NCI-H748 (cell line): Measurements from ENCODE around the gene CDC42BPA.

Experiments
- DNase-seq: peaks from one replicate; lab custom pipeline; 2025; ENCODE audit not compliant: unreplicated experiment; lab: John Stamatoyannopoulos, UW

Gene CDC42BPA

DNA sequence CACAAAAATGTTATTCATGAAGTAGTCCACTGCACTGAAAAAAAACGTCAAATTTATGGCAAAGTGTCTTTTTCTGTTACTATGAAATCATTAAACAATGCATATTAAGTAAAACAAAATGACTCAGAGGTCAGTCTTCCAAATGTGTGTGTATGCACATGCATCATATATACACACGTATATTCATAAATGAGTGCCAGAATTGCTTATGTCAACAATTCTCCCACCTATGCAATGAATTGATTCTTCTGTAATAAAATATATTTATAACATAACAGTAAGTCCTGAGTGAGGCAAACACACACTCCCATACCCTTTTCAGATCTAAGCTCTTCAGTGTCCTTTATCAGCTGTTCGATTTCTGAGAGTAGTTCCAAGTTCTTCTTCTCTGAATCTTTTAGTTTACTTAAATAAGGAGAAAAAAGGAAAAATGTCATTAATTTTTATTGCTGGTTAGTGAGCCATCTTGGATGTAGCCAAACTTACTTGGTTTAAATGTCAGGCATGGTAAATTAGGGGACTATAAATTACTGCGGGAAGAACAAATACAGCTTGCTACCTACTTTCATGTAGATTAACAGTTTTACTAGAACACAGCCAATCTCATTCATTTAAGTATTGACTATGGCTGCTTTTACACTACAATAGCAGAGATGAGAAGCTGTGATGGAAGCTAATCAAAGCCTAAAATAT is 246.3 kb downstream of the CDC42BPA start:
- no peak for DNase-seq

GRCh38 chr1:227070638-227071285 is 247.5 kb downstream of the CDC42BPA start:
- no peak for DNase-seq

DNA sequence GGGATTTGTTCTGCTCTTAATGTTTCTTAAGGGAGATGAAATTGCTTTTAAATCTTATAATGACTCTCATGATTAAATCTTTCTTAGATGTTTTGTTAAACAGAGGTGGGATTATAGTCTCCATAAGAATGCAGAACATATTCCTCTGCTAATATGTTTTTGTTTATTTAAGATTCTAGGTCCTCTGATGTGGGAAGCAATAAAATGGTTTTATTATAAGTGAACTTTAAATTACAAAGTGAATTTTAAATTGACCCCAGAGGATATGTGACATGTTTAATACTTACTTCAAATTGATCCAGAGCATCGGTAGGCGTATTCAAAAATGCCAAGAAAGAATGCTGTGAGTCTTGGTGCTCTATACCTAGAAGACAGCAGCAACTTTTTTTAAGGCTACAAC is 248.8 kb downstream of the CDC42BPA start:
- no peak for DNase-seq

- DNase-seq = no peak
These were observed 249.4 kb downstream of the CDC42BPA start for GRCh38 chr1:227068883-227069282.

DNA sequence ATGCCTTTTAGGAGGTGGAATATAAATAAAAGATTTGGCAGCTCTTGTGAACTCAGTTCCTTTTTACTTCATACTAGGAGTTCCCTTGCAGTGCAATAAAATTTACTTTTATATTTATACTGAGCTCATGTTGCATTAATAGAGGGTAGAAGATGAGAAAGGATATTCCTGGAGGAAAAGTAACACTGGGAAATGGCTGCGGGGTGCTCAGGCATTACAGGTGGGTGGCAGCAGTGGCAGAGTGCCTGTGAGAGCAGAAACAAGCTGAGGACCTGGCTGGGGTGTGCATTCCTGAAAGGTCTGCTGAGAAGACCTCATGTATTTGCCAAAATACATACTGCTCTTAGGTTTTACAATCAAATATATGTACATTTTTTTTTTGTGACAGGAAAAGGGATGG is 251.3 kb downstream of the CDC42BPA start:
- DNase-seq = no peak

GRCh38 chr1:227065311-227065710 is 253.0 kb downstream of the CDC42BPA start:
- DNase-seq = no peak

DNA sequence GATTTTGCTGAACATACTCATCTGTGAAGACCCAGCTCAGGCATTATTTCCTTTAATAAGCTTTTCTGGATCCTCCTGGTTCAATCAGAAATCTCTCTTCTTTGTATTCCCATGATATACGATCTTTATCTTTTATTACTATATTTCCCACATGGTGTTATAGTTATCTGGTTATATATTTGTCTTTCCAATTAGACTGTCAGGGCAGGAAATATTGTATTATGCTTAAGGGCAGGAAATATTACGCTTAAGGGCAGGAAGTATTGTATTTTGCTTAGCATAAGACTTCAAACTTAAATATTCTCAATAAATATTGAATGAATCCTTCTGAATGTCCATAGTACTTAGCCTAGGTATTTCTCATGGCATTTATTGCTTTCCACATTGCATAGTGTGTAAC is 256.0 kb downstream of the CDC42BPA start:
- no peak for DNase-seq

GRCh38 chr1:227059076-227059475 is 259.2 kb downstream of the CDC42BPA start:
- DNase-seq = no peak

DNA sequence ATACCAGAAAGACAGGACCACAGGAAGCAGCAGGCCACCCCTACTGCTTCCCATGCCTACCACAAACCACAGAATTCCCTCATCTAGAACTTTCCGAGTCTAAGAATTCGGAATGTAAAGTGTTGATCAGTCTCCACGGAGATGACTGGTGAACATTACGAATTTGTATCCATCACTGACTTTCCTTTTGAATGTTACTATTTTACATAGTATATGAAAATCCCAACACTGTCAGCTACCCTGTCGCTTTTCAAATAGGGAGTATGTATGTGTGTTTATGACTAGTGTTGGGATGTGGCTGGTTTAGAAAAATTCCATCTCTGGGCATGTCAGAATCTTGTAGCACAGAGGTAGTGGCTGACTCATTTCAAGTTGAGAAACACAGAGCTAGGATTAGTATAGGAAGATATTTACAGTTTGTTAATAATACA is 260.0 kb downstream of the CDC42BPA start:
- DNase-seq = no peak

DNA sequence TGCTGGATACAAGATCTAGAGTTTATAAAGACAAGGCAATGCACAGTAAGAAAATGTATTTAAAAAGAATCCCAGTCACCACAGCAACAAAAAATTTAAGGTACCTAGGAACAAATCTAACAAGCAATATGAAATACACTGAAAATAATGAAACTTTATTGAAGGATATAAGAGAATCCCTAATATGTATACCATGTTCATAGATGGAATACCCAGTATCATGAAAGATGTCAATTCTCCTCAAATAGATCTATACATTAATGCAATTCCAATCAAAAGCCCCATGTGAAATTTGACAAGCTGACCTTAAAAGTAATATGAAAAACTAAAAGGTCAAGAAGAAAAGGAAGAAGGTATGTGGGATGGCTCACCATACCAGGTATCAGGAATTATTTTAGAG is 269.0 kb downstream of the CDC42BPA start:
- no peak for DNase-seq

- no peak for DNase-seq
These were observed 274.5 kb downstream of the CDC42BPA start for GRCh38 chr1:227043755-227044154.

DNA sequence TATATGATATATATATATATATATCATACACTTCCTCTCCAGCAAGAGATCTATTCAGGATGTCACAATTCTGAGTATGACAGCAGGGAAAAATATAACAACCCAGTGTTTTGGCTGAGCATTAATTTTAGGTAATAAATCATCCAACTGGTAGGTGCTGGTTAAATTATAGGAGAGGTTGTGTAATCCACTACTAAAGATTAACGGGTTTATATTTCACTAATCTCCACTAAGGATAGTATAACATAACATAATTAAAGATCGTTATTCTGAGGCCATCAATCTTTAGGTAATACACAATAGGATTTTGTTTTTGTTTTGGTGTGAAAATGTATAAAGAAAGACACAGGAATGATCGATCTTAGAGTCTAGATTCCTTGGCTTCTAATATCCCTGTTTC is 276.0 kb downstream of the CDC42BPA start:
- DNase-seq = no peak

DNA sequence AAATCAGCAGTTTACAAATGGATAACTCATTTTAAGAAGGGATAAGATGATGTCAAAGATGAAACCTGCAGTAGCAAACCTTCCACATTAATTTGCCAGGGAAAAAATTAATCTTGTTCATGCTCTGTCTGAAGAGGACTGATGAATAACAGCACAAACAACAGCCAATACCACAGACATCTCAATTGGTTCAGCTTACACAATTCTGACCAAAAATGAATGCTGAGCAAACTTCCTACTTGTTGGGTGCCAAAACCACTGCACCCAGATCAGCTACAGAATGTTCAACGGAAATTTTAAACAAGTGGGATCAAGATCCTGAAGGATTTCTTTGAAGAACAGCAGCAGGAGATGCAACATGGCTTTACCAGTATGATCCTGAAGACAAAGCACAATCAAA is 279.9 kb downstream of the CDC42BPA start:
- DNase-seq = no peak

DNA sequence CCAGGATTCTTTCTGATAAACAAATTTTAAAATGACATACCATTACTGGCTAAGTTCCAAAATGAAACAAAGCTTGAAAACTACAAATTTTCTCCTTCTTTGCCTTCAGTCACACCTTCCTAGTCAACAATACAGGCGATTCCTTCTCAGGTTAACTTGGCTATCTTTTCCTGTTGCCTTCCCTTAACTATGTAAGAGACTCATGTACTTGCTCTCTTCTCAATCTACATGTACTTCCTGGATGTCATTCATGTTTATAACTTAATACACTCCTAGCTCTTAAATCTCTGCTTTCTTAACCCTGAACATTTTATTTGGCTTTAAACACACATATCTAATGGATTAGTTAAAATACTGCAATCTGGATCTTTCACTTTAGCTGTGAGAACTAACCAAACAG is 281.2 kb downstream of the CDC42BPA start:
- DNase-seq = no peak

DNA sequence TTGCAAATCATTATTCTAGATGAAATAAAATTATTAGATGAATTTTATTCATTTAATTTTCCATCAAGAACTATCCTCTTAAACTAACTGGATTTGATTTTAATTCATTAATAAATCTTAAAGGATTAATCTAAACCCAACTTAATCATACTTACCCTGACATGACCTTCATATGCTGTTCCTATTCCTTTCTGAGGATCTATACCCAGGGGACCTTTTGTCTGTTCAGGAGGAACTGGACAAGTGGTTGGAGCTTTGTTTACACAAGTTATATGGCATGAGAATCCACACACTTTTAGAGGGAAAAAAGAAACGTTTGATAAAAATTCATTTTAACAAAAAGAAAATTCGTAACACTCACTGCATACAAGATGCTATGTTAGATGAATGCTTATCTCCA is 283.0 kb downstream of the CDC42BPA start:
- no peak for DNase-seq

- DNase-seq = no peak
These were observed 284.4 kb downstream of the CDC42BPA start for GRCh38 chr1:227033880-227034279.

DNA sequence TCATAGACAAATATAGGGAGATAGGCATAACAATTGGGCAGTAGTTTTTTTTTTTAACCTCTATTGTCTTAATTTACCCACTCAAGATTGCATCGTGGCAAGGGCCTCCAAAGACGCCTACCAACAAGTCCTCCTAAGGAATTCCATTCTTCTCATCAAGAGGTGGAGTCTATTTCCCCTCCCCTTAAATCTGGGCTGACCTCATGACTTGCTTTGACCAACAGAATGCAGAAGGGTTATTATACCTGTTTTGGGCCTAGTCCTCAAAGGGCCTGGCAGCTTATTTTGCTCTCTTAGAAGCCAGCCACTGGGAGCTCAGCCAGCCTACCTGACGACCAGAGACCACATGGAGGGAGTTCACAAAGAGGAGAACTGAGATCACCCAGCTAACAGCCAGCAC is 285.9 kb downstream of the CDC42BPA start:
- no peak for DNase-seq

- DNase-seq = no peak
These were observed 301.3 kb downstream of the CDC42BPA start for GRCh38 chr1:227016990-227017389.

GRCh38 chr1:227010645-227011044 is 307.6 kb downstream of the CDC42BPA start:
- no peak for DNase-seq

- DNase-seq = no peak
These were observed 308.4 kb downstream of the CDC42BPA start for GRCh38 chr1:227009937-227010336.

- DNase-seq = no peak
These were observed 312.0 kb downstream of the CDC42BPA start for GRCh38 chr1:227006226-227006796.

DNA sequence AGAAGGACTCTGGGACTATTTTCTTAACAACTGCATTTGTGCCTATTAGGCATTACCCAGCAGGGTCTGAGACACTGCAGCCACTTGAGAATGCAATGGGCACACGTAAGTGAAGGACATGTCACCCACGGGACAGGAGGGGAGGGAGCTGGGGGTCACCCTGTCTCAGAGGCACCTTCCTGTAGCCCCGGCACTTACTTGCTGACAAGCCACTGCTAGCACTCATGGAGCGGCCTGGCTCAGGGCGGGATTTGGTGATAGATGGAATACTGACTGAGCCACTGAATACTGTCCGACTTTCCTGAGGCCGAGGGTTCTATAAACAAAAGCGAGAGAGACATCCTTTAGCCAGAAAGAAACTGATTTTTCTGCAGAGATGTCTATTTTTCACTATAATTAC is 313.5 kb downstream of the CDC42BPA start:
- DNase-seq = no peak

- no peak for DNase-seq
These were observed 315.1 kb downstream of the CDC42BPA start for GRCh38 chr1:227003165-227003564.
